ENCODE measurements around the gene OSTM1. TPM values are rescaled to one million over a fixed set of nuclear protein-coding genes. Genes with fewer than 3 reads are reported as not detected.

The OSTM1 gene
- total and polyA plus RNA-seq, 2 of the 8 experiments (the other 6 are each of a cell fraction or from before 2014, with no cell fraction given), result 17.7 to 26.1 TPM

DNA sequence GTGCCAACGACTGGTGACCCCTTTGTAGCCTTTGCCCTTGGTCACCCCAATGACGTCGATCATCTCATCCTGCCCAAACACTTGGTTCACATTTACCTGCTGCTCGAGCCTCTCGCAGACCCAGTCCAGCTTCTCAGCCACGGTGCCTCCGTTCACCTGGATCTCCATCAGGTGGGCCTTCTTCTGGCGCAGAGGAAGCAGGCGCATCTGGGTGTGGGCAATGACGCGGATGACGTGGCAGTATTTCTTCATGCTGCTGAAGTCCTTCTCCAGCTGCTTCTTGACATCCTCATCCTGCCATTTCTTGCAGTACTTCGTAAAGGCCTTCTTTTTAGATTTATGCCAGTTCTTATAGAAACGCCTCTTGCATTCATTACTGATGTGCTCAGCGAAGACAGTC lies 69.7 kb downstream of the OSTM1 start (continued):
- TF ChIP-seq, protein P1, sequence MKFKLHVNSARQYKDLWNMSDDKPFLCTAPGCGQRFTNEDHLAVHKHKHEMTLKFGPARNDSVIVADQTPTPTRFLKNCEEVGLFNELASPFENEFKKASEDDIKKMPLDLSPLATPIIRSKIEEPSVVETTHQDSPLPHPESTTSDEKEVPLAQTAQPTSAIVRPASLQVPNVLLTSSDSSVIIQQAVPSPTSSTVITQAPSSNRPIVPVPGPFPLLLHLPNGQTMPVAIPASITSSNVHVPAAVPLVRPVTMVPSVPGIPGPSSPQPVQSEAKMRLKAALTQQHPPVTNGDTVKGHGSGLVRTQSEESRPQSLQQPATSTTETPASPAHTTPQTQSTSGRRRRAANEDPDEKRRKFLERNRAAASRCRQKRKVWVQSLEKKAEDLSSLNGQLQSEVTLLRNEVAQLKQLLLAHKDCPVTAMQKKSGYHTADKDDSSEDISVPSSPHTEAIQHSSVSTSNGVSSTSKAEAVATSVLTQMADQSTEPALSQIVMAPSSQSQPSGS (IDR thresholded peaks at IDR 0.05; ENCODE audit: low read length), result no peak
- TF ChIP-seq POU5F1 (IDR thresholded peaks at IDR 0.05; ENCODE audit: low read depth, low read length) (no peak), PHF8 (conservative IDR thresholded peaks at IDR 0.05; ENCODE audit: low read depth, low read length) (no peak)
